ENCODE data around the gene MUC7.
A peak's percentile ranks its signal among the peaks of the same experiment; 100 is the strongest.
"Not testable (repeated sequence)": the region's sequence is repeated elsewhere in the genome, so short reads cannot be mapped to it uniquely, and the experiment has no call there.

The MUC7 gene

GRCh38 chr4:70471897-70472296 is at the start of gene MUC7:
TSS of gene MUC7 (plus strand) at chr4:70472197. CDS start at chr4:70474022, 1,825 bp downstream.
- no peak for DNase-seq

- no peak for DNase-seq
Observed at GRCh38 chr4:70425306-70425705, 46.7 kb upstream of the MUC7 start.

GRCh38 chr4:70426789-70427188 is 45.2 kb upstream of the MUC7 start:
- DNase-seq, result no peak

- no peak for DNase-seq
Observed at GRCh38 chr4:70437197-70437596, 34.8 kb upstream of the MUC7 start.

GRCh38 chr4:70442474-70442873 is 29.5 kb upstream of the MUC7 start:
- DNase-seq, result no peak

- no peak for DNase-seq
Observed at GRCh38 chr4:70443329-70443728, 28.7 kb upstream of the MUC7 start.

GRCh38 chr4:70449220-70449619 is 22.8 kb upstream of the MUC7 start:
- no peak for DNase-seq

GRCh38 chr4:70452946-70453345 is 19.1 kb upstream of the MUC7 start:
- no peak for DNase-seq

GRCh38 chr4:70463335-70463734 is 8.7 kb upstream of the MUC7 start:
- DNase-seq, result no peak

GRCh38 chr4:70473679-70474078 is 1.7 kb downstream of the MUC7 start:
- DNase-seq, result no peak

- DNase-seq, result no peak
Observed at GRCh38 chr4:70488748-70489147, 16.8 kb downstream of the MUC7 start.

- DNase-seq, result no peak
Observed at GRCh38 chr4:70496231-70496630, 24.2 kb downstream of the MUC7 start.

- not testable (repeated sequence) for DNase-seq
Observed at GRCh38 chr4:70501838-70502237, 29.8 kb downstream of the MUC7 start.

GRCh38 chr4:70504733-70505132 is 32.7 kb downstream of the MUC7 start:
- no peak for DNase-seq

GRCh38 chr4:70505151-70505748 is 33.3 kb downstream of the MUC7 start:
- peak; percentile 4 to 26 (median 10) for DNase-seq

GRCh38 chr4:70508801-70509200 is 36.8 kb downstream of the MUC7 start:
- no peak for DNase-seq

- no peak for DNase-seq
Observed at GRCh38 chr4:70511365-70511764, 39.4 kb downstream of the MUC7 start.

GRCh38 chr4:70515367-70516250 is 43.6 kb downstream of the MUC7 start:
- DNase-seq, result no peak

GRCh38 chr4:70518269-70518668 is 46.3 kb downstream of the MUC7 start, which contains the start of gene AMTN:
TSS of gene AMTN (plus strand) at chr4:70518569. CDS start at chr4:70518778, 209 bp downstream.
- no peak for DNase-seq

- no peak for DNase-seq
Observed at GRCh38 chr4:70518716-70519115, 46.7 kb downstream of the MUC7 start.

GRCh38 chr4:70522626-70523025 is 50.6 kb downstream of the MUC7 start:
- DNase-seq, result no peak

GRCh38 chr4:70530997-70531396 is 59.0 kb downstream of the MUC7 start:
- DNase-seq, result no peak

- DNase-seq, result no peak
Observed at GRCh38 chr4:70531981-70532380, 60.0 kb downstream of the MUC7 start.
